ENCODE measurements around the gene FLYWCH2. TPM values are rescaled to one million over a fixed set of nuclear protein-coding genes. Genes with fewer than 3 reads are reported as not detected.

Gene FLYWCH2
- total and polyA plus RNA-seq, 2 of the 13 experiments (the other 11 are each of a cell fraction or from before 2014, with no cell fraction given): 16.9 to 19.8 TPM

- TF ChIP-seq SMAD1 (CRISPR knock-in tag; IDR thresholded peaks at IDR 0.05; ENCODE audit: borderline replicate concordance, low read depth): 0 out of 2 replicates have a peak, but pooled peaks have one; percentile 8
- TF ChIP-seq NCOR1 (IDR thresholded peaks at IDR 0.05; ENCODE audit: borderline replicate concordance, low read length): peak; percentile 60; the same call in 1 of the 2 replicates
- no peak for TF ChIP-seq ZBTB40 (IDR thresholded peaks at IDR 0.05)
- no peak for TF ChIP-seq ZBTB40 (CRISPR knock-in tag; IDR thresholded peaks at IDR 0.05)
- TF ChIP-seq ZNF549 (CRISPR knock-in tag; IDR thresholded peaks at IDR 0.05): no peak
- no peak for TF ChIP-seq SETDB1 (CRISPR knock-in tag; IDR thresholded peaks at IDR 0.05; ENCODE audit: borderline replicate concordance)
- no peak for TF ChIP-seq MBD4 (IDR thresholded peaks at IDR 0.05; ENCODE audit: borderline replicate concordance, low read length)
- no peak for TF ChIP-seq ATF5 (CRISPR knock-in tag; IDR thresholded peaks at IDR 0.05; ENCODE audit: low read depth)
- 0 out of 2 replicates have a peak, but pooled peaks have one; percentile 39 for TF ChIP-seq IKZF5 (CRISPR knock-in tag; IDR thresholded peaks at IDR 0.05)
- TF ChIP-seq ZNF143 (CRISPR knock-in tag; IDR thresholded peaks at IDR 0.05): no peak
- TF ChIP-seq UBTF (CRISPR knock-in tag; IDR thresholded peaks at IDR 0.05): peak; percentile 44; the same call in 1 of the 2 replicates
- TF ChIP-seq IRF9 (CRISPR knock-in tag; IDR thresholded peaks at IDR 0.05; ENCODE audit: borderline replicate concordance): peak; percentile 63; the same call in 1 of the 2 replicates
- peak; percentile 31; the same call in 1 of the 2 replicates for TF ChIP-seq PHF21A (CRISPR knock-in tag; IDR thresholded peaks at IDR 0.05)
- no peak for TF ChIP-seq RELA (CRISPR knock-in tag; IDR thresholded peaks at IDR 0.05)
Measured at GRCh38 chr16:2898831-2899563, 16.0 kb downstream of the FLYWCH2 start (continued).

Measured in HepG2 (cell line).